Esophagus muscularis mucosa (tissue), 3 donors: ENCODE data around the gene DNAJC15.

Experiments used
- POLR2AphosphoS5 ChIP-seq, 2 donors: sonication (generic); formaldehyde crosslinking; IDR thresholded peaks; one replicate each; pipeline ENCODE4 v1.6.1; 2017; ENCODE audit warnings: antibody characterized with exemption in 2 of 2
- TF ChIP-seq, protein P1 (sequence below), 3 experiments: fragments of 200-600 bp in 2 of 3; fragments of 450-650 bp in 1 of 3; sonication (generic) in 2 of 3; IDR thresholded peaks; one replicate each; pipeline ENCODE4 v1.5.1; 2017 to 2019; ENCODE audit warnings: antibody characterized with exemption in 3 of 3, mild to moderate bottlenecking in 2 of 3, moderate library complexity in 1 of 3

DNA sequence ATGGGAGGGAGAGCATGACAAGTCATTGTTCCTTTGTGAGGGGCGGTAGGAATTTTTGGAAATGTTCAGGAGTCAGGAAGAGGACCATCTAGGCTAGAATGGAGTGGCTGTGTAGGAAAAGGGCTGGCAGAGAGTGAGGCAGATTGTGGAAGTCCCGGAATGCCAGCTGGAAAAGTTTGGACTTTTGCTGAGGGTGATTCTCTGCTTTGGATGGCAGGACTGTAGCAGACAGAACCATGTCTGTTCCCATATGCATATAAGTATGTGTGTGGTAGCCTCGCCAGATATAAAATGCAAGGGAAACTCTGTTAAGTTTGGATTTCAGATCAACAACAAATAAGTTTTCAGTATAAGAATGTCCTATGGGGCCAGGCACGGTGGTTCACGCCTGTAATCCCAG lies 112.1 kb downstream of the DNAJC15 start:
- TF ChIP-seq, protein P1, sequence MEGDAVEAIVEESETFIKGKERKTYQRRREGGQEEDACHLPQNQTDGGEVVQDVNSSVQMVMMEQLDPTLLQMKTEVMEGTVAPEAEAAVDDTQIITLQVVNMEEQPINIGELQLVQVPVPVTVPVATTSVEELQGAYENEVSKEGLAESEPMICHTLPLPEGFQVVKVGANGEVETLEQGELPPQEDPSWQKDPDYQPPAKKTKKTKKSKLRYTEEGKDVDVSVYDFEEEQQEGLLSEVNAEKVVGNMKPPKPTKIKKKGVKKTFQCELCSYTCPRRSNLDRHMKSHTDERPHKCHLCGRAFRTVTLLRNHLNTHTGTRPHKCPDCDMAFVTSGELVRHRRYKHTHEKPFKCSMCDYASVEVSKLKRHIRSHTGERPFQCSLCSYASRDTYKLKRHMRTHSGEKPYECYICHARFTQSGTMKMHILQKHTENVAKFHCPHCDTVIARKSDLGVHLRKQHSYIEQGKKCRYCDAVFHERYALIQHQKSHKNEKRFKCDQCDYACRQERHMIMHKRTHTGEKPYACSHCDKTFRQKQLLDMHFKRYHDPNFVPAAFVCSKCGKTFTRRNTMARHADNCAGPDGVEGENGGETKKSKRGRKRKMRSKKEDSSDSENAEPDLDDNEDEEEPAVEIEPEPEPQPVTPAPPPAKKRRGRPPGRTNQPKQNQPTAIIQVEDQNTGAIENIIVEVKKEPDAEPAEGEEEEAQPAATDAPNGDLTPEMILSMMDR (IDR thresholded peaks at IDR 0.05): no peak
- no peak for TF ChIP-seq POLR2AphosphoS5 (IDR thresholded peaks at IDR 0.05)
